HFFc6 (cell line): ENCODE measurements around the gene CREB3L2. TPM values are rescaled to one million over a fixed set of nuclear protein-coding genes. Genes with fewer than 3 reads are reported as not detected.
"Not testable (repeated sequence)": the region's sequence is repeated elsewhere in the genome, so short reads cannot be mapped to it uniquely, and the experiment has no call there.

ENCODE experiments used
- DNase-seq: peaks from one replicate; pipeline ENCODE4 v3.0.0-alpha.2; 2018
- H3K27ac Mint-ChIP-seq: 2 replicates; pipeline ENCODE4 v1.8.0; 2020; ENCODE audit warnings: mild to moderate bottlenecking, mixed read lengths
- H3K27me3 Mint-ChIP-seq: 2 replicates; pipeline ENCODE4 v1.8.0; 2021; ENCODE audit warnings: mild to moderate bottlenecking, moderate library complexity, mixed read lengths; ENCODE audit not compliant: insufficient read depth
- H3K36me3 Mint-ChIP-seq: 2 replicates; pipeline ENCODE4 v1.8.0; 2021; ENCODE audit warnings: low read depth, mixed read lengths
- H3K4me1 Mint-ChIP-seq: 2 replicates; pipeline ENCODE4 v1.8.0; 2020; ENCODE audit warnings: low read depth, mixed read lengths
- H3K4me3 Mint-ChIP-seq: 2 replicates; pipeline ENCODE4 v1.8.0; 2020; ENCODE audit warnings: mild to moderate bottlenecking, moderate library complexity, mixed read lengths
- H3K9me3 Mint-ChIP-seq: 2 replicates; pipeline ENCODE4 v1.8.0; 2020; ENCODE audit warnings: mild to moderate bottlenecking, mixed read lengths
- total RNA-seq, 6 experiments: library from RNA; stranded (reverse); fragmentation: NEBNext Ultra II Directional; extraction: Animal tissue kit (Norgen Biotek cat#: 25700); gene quantifications; 2 replicates in 1 of 6; 3 replicates in 5 of 6; pipeline ENCODE4 v1.2.3, GENCODE V29; 2021
- TF ChIP-seq, protein P1 (sequence below): fragments of 200-600 bp; sonication (generic); IDR thresholded peaks from 2 replicates; pipeline ENCODE4 v1.5.0; 2021; ENCODE audit warnings: antibody characterized with exemption, mild to moderate bottlenecking

The CREB3L2 gene
- total RNA-seq, 6 experiments from 2014 or later, result 112 to 139 (median 123) TPM

DNA sequence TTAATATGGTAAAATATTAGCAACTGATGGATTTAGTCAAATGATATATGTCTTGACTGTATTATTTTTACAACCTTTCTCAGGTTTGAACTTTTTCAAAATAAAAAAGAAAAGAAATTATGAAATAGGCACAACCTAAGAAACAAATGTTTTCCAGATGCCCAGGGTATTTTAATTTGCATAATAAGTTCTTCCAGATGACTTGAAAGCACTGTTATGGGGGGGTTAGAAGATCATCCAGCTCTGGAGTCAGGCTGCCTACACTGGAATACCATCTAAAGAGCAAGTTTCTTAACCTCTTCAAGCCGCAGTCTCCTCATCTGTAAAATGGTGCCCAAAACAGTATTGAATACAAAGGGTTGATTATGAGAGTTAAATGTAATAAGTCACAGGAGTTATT, 32.1 kb downstream of the CREB3L2 start:
- Mint-ChIP-seq H3K4me3 (peak overlapping the region; percentile 81), H3K4me1 (peaks cover 65% of the 10 kb centered on the region), H3K27me3 (no peaks in the 10 kb centered on the region; the same call in none of the 2 replicates), H3K27ac (peak overlapping the region; percentile 87), H3K9me3 (no peaks in the 10 kb centered on the region), H3K36me3 (peaks cover 44% of the 10 kb centered on the region)
- no peak for DNase-seq
- TF ChIP-seq, protein P1, sequence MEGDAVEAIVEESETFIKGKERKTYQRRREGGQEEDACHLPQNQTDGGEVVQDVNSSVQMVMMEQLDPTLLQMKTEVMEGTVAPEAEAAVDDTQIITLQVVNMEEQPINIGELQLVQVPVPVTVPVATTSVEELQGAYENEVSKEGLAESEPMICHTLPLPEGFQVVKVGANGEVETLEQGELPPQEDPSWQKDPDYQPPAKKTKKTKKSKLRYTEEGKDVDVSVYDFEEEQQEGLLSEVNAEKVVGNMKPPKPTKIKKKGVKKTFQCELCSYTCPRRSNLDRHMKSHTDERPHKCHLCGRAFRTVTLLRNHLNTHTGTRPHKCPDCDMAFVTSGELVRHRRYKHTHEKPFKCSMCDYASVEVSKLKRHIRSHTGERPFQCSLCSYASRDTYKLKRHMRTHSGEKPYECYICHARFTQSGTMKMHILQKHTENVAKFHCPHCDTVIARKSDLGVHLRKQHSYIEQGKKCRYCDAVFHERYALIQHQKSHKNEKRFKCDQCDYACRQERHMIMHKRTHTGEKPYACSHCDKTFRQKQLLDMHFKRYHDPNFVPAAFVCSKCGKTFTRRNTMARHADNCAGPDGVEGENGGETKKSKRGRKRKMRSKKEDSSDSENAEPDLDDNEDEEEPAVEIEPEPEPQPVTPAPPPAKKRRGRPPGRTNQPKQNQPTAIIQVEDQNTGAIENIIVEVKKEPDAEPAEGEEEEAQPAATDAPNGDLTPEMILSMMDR, result no peak

DNA sequence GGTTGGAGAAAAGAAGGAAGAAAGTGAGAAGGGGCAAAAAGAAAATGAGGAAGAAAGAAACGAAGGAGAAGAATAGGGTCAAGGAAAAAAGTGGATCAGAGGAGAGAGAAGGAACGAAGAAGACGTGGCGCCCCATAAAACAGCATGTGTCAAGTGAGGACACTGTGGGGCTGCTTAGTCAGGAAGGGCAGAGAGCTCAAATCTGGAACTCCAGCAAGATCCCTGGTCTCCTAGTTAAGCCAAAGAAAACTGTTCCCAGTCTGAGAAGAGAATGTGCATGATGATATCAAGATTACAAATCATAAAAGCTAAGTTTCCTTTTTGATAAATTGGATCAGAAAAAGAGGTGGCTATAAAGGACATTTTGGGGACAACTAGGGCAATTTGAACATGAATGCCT, 33.0 kb downstream of the CREB3L2 start:
- Mint-ChIP-seq H3K36me3 (peaks cover 39% of the 10 kb centered on the region), H3K4me3 (peak overlapping the region; percentile 53), H3K4me1 (peaks cover 65% of the 10 kb centered on the region), H3K27ac (peak overlapping the region; percentile 86), H3K27me3 (no peaks in the 10 kb centered on the region; the same call in none of the 2 replicates), H3K9me3 (no peaks in the 10 kb centered on the region)
- TF ChIP-seq, protein P1, result no peak
- no peak for DNase-seq

DNA sequence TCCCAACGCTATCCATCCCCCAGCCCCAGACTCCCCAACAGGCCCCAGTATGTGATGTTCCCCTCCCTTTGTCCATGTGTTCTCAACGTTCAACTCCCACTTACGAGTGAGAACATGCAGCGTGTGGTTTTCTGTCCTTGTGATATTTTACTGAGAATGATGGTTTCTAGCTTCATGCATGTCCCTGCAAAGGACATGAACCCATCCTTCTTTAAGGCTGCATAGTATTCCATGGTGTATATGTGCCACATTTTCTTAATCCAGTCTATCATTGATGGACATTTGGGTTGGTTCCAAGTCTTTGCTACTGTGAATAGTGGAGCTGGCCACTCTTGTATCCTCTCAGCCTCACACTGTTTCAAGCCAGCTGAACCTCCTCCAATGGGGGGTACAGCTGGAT, 33.5 kb downstream of the CREB3L2 start:
- DNase-seq, H3K9me3 Mint-ChIP-seq, H3K27me3 Mint-ChIP-seq: not testable (repeated sequence)
- Mint-ChIP-seq H3K36me3 (peaks cover 34% of the 10 kb centered on the region), H3K4me1 (peaks cover 69% of the 10 kb centered on the region), H3K27ac (peak overlapping the region; percentile 86), H3K4me3 (peak overlapping the region; percentile 53)

DNA sequence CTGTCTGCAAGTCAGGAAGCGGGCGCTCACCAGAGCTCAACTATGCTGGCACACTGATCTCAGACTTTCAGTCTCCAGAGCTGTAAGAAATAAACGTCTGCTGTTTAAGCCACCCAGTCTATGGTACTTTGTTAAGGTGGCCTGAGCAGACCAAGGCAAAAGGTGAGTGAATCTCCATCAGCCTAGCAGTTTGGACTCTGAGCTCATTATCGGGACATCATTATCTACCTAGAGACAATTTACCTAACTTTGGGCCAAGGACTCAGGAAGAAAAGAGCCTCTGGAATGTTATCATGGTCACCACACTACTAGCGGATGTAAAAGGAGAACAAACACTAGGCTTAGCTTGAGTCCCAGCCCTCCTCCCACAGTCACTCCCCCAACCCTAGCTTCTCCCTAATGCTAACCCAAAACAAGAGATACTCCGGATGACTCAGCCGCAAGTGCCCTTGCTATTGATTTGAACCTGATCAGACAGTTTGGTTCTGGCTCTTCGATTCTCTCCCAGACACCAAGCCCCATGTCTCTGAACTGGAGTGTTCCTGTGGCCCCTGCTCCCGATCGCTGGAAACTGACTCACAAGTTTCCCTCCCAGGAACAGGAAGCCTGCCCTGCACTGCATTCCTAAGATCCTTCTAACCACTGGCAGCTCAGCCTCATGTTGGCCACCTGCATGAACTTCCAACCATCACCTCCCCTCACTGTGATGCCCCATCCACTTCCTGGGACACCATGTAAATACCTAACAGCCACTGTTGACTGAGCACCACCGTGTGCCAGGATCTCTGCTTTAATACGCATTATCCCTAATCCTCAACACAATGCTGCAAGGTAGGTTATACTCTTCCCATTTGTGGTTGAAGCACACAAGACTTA, 34.5 kb downstream of the CREB3L2 start:
- Mint-ChIP-seq H3K4me1 (peaks cover 79% of the 10 kb centered on the region), H3K27ac (peak overlapping the region; percentile 86), H3K4me3 (peak overlapping the region; percentile 51), H3K36me3 (peaks cover 35% of the 10 kb centered on the region), H3K27me3 (no peaks in the 10 kb centered on the region; the same call in none of the 2 replicates), H3K9me3 (no peaks in the 10 kb centered on the region)
- DNase-seq, result no peak
- TF ChIP-seq, protein P1, result no peak

DNA sequence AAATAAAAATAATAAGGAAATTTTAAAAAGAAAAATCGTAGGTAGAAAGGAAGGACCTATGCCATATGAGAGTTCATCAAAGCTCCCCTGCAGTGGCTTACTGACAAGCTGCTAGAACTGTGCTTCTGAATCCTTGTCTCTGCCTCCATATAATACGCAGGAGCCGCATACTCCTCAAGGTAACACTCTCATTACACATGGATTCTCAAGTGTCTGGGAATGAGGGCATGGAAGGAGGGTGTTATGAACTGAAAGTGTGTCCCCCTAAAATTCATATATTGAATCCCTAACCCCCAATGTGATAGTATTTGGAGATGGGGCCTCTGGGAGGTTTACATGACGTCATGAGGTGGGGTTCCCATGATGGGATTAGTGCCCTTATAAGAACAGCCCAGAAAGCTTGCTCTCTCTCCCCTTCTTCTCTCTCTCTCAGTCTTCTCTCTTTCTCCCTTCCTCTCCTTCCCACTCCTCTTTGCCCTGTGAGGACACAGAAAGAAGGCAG, 35.2 kb downstream of the CREB3L2 start:
- peaks cover 35% of the 10 kb centered on the region for H3K36me3 Mint-ChIP-seq
- no peak for DNase-seq
- peak overlapping the region; percentile 51; the same call in 1 of the 2 replicates for H3K4me3 Mint-ChIP-seq
- no peaks in the 10 kb centered on the region; the same call in none of the 2 replicates for H3K27me3 Mint-ChIP-seq
- H3K9me3 Mint-ChIP-seq, result no peaks in the 10 kb centered on the region
- TF ChIP-seq, protein P1, result no peak
- H3K4me1 Mint-ChIP-seq, result peaks cover 81% of the 10 kb centered on the region
- H3K27ac Mint-ChIP-seq, result peak overlapping the region; percentile 86
